ENCODE data around the gene RAB11FIP4.

The RAB11FIP4 gene

DNA sequence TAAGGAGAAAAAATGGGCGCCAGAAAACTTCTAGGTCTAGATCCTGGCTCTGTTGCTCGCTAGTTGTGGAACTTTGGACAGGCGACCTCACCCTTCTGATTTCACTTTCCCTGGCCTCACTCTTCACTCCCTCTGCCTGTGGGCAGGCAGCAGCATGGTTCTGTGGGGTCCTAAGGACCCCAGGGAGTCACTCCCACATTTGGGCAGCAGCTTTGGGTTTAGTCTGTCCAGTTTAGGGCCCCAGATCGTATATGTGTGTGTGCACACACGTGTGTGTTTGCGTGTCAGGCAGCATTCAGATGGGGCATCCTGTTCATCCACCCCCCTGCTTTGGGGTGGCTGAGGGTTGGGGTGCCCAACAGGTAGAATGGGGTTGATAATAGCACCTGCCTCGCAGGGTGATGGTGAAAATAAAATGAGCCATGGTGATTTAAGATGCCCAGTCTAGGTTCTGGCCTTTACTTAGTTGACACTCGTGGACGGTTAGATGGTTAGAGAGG is 102.2 kb downstream of the RAB11FIP4 start:
- no peaks in the 10 kb centered on the region for H3K27me3 ChIP-seq (ENCODE audit: insufficient read depth, low read depth, severe bottlenecking)
- no peaks in the 10 kb centered on the region for H3K9me3 ChIP-seq (ENCODE audit: severe bottlenecking)
- H3K27ac ChIP-seq: no peak overlapping the region
- TF ChIP-seq, protein P1, sequence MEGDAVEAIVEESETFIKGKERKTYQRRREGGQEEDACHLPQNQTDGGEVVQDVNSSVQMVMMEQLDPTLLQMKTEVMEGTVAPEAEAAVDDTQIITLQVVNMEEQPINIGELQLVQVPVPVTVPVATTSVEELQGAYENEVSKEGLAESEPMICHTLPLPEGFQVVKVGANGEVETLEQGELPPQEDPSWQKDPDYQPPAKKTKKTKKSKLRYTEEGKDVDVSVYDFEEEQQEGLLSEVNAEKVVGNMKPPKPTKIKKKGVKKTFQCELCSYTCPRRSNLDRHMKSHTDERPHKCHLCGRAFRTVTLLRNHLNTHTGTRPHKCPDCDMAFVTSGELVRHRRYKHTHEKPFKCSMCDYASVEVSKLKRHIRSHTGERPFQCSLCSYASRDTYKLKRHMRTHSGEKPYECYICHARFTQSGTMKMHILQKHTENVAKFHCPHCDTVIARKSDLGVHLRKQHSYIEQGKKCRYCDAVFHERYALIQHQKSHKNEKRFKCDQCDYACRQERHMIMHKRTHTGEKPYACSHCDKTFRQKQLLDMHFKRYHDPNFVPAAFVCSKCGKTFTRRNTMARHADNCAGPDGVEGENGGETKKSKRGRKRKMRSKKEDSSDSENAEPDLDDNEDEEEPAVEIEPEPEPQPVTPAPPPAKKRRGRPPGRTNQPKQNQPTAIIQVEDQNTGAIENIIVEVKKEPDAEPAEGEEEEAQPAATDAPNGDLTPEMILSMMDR (IDR thresholded peaks at IDR 0.05; ENCODE audit: low read depth, low read length): no peak
- no peaks in the 10 kb centered on the region for H3K36me3 ChIP-seq
- DNase-seq: no peak
- H3K4me3 ChIP-seq (ENCODE audit: low read depth, low read length): no peak overlapping the region

DNA sequence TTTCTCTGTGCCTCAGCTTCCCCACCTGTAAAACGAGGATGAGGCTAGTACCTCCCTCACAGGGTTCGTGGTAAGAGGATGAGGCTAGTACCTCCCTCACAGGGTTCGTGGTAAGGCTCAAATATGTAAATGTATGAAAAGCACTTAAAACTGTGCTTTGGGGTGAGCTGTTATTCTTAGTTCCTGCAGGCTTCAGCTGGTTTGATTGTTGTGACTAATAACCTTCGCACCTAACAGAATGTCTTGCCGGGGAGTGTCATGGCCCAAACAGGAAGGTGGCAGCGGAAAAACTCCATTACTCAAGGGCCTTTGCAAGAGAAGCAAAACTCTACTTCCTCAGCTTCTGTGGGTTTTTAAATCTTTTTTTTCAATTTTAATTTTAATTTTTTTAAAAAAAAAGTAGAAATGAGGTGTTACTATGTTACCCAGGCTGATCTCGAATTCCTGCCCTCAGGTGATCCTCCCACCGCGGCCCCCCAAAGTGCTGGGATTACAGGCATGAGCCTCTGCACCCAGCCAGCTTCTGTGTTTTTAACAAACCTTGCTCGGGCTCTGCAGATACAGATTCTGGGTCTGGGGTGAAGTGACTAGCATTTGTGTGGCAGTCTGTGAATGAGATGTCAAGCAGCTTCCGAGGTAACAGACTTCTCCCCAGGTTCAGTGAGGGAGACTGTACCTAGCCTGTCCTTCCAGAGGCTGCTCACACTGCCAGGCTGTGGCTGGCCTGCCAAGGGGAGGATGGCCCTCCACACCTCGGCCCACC is 103.0 kb downstream of the RAB11FIP4 start:
- H3K27ac ChIP-seq: no peak overlapping the region
- no peaks in the 10 kb centered on the region for H3K9me3 ChIP-seq (ENCODE audit: severe bottlenecking)
- DNase-seq: no peak
- TF ChIP-seq, protein P1 (IDR thresholded peaks at IDR 0.05; ENCODE audit: low read depth, low read length): no peak
- no peak overlapping the region for H3K4me3 ChIP-seq (ENCODE audit: low read depth, low read length)
- no peaks in the 10 kb centered on the region for H3K36me3 ChIP-seq
- no peaks in the 10 kb centered on the region for H3K27me3 ChIP-seq (ENCODE audit: insufficient read depth, low read depth, severe bottlenecking)

DNA sequence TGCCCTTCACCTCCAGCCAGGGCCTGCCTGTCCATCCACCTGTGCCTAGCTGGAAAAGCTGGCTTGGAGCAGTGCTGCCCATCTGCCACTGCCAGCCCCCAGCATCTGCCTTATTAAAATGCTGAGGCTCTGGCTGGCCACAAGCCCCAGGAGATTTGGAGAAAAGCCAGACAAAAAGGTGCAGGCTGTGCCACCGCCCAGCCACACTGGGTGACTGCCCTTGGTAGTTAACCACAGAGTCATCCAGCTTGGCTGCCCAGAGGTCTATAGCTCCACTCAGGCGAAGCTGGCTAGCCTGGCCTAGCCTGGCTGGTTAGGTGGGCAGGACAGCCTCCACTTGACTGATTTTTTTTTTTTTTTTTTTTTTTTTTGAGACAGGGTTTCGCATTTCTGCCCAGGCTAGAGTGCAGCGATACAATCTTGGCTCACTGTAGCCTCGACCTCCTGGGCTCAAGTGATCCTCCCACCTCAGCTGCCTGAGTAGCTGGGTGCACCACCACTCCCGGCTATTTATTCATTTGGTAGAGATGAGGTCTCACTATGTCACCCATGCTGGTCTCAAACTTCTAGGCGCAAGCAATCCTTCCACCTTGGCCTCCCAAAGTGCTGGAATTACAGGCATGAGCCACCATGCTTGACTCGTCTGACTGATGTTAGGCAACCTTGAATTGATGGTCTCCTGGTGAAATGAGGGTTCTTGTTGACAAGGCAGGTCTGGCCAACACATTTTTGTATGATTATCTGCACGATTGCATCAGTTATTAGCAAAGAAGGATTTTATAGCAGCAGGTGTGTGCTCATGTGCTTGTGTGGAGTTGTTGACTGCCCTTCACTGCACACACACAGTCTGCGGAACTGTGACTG is 103.8 kb downstream of the RAB11FIP4 start:
- Histone ChIP-seq H3K27me3 (ENCODE audit: insufficient read depth, low read depth, severe bottlenecking) (no peaks in the 10 kb centered on the region), H3K9me3 (ENCODE audit: severe bottlenecking) (no peaks in the 10 kb centered on the region), H3K4me3 (ENCODE audit: low read depth, low read length) (no peak overlapping the region), H3K27ac (no peak overlapping the region), H3K36me3 (no peaks in the 10 kb centered on the region)
- TF ChIP-seq, protein P1 (IDR thresholded peaks at IDR 0.05; ENCODE audit: low read depth, low read length): no peak
- no peak for DNase-seq

DNA sequence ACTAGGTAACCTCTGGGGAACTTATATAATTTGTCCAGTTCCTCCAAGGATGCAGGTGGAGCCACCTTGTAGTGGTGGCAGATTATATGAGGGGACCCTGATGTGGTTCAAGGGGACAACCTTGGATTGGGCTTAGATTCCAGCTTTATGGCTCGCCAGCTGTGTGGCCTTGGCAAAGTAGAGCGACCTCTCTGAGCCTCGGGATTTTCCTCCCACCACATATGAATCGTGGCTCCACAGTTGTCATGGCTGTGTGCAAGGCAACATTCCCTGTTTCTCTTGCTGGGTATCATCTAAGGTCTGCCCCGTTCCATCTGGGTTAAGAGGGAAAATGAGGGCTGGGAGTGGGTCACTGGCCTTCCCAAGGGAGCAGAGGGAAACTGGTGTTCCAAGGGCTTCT is 104.6 kb downstream of the RAB11FIP4 start:
- no peak overlapping the region for H3K27ac ChIP-seq
- no peak for DNase-seq
- H3K9me3 ChIP-seq (ENCODE audit: severe bottlenecking): no peaks in the 10 kb centered on the region
- no peak overlapping the region for H3K4me3 ChIP-seq (ENCODE audit: low read depth, low read length)
- TF ChIP-seq, protein P1 (IDR thresholded peaks at IDR 0.05; ENCODE audit: low read depth, low read length): no peak
- H3K36me3 ChIP-seq: no peaks in the 10 kb centered on the region
- H3K27me3 ChIP-seq (ENCODE audit: insufficient read depth, low read depth, severe bottlenecking): no peaks in the 10 kb centered on the region

DNA sequence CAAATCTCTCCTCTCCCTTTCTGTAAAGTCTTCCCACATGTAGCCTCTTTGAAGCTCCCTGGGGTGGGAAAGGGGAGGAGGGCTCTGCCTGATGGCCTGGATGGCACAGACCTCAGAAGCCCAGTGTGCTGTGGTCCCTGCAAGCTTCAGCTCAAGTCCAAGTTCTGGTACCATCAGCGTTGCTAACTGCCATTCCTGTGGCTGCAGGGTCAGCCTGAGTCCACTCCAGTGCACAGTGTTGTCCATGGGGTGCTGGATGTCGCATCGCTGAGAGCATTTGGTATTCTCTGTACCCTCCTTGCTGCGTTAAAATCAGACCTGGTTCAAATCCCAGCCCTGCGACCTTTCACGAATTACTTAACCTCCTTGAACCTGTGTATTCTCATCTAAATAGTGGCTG is 105.1 kb downstream of the RAB11FIP4 start:
- H3K36me3 ChIP-seq: no peaks in the 10 kb centered on the region
- TF ChIP-seq, protein P1 (IDR thresholded peaks at IDR 0.05; ENCODE audit: low read depth, low read length): no peak
- H3K27ac ChIP-seq: no peak overlapping the region
- no peak overlapping the region for H3K4me3 ChIP-seq (ENCODE audit: low read depth, low read length)
- H3K9me3 ChIP-seq (ENCODE audit: severe bottlenecking): no peaks in the 10 kb centered on the region
- DNase-seq: no peak
- no peaks in the 10 kb centered on the region for H3K27me3 ChIP-seq (ENCODE audit: insufficient read depth, low read depth, severe bottlenecking)

Measured in WERI-Rb-1 (cell line).